HCT116 (cell line): ENCODE measurements around the gene LRRC56. TPM values are rescaled to one million over a fixed set of nuclear protein-coding genes. Genes with fewer than 3 reads are reported as not detected.

ENCODE experiments used
- ATAC-seq: fragments of 200-7000 bp; cut with Tn5 transposase; 2 replicates; pipeline ENCODE4 v1.9.1; 2020; ENCODE audit warnings: mild to moderate bottlenecking, moderate library complexity
- BruUV-seq: library from RNA; stranded (reverse); fragments of 400-500 nt; replicated peaks from 2 replicates; lab custom pipeline; 2021; lab: Mats Ljungman, UMichigan
- CTCF ChIA-PET: fragments of 300-600 bp; sonication (Branson Sonifier 250); formaldehyde crosslinking; loops from one replicate; lab custom pipeline; 2021; ENCODE audit warnings: antibody characterized with exemption; lab: Charles Lee
- POLR2A ChIA-PET: fragments of 300-600, 350-600 bp; sonication (Branson Sonifier 250); formaldehyde crosslinking; loops from one replicate; lab custom pipeline; 2021; ENCODE audit warnings: antibody characterized with exemption; lab: Charles Lee
- RAD21 ChIA-PET, 2 experiments: fragments of 300-600 bp; sonication (Branson Sonifier 250); formaldehyde crosslinking; loops; one replicate each; lab custom pipeline; 2023; ENCODE audit warnings: low total read pairs in 2 of 2; ENCODE audit not compliant: uncharacterized antibody in 2 of 2, unreplicated experiment in 2 of 2, low non-redundant PET in 1 of 2; lab: Charles Lee
- DNase-seq: peaks from one replicate; pipeline ENCODE4 v3.0.0-alpha.2; 2010; ENCODE audit warnings: low read depth, low spot score
- H2AFZ ChIP-seq: fragments of 200-600 bp; shearing (Covaris generic), sonication (generic); 2 replicates; pipeline ENCODE4 v1.6.1; 2017; ENCODE audit warnings: low read depth, mixed run types, mixed read lengths, antibody characterized with exemption, low read length; ENCODE audit not compliant: poor library complexity, severe bottlenecking
- H3K27ac ChIP-seq: 2 replicates; pipeline ENCODE4 v1.5.1; 2012; ENCODE audit warnings: low read depth, low read length
- H3K27me3 ChIP-seq: fragments of 200-600 bp; sonication (generic); 2 replicates; pipeline ENCODE4 v1.6.1; 2016; ENCODE audit warnings: mixed run types, low read length, mixed read lengths; ENCODE audit not compliant: insufficient read depth
- H3K36me3 ChIP-seq, 2 experiments: fragments of 200-500 bp in 1 of 2; fragments of 200-600 bp in 1 of 2; sonication (Bioruptor generic) in 1 of 2; sonication (generic) in 1 of 2; 2 replicates each; pipeline versions ENCODE4 v1.5.1 to v1.6.1; 2014 to 2016; ENCODE audit warnings: low read length in 2 of 2, inconsistent platforms in 1 of 2, mixed read lengths in 1 of 2, mixed run types in 1 of 2; ENCODE audit not compliant: insufficient read depth in 2 of 2, control insufficient read depth in 1 of 2
- H3K4me1 ChIP-seq, 2 experiments: fragments of 200-600 bp in 1 of 2; sonication (generic) in 1 of 2; 2 replicates each; pipeline versions ENCODE4 v1.5.1 to v1.6.1; 2012 to 2017; ENCODE audit warnings: low read length in 2 of 2, inconsistent platforms in 1 of 2, mild to moderate bottlenecking in 1 of 2, mixed read lengths in 1 of 2, mixed run types in 1 of 2, moderate library complexity in 1 of 2; ENCODE audit not compliant: insufficient read depth in 2 of 2, control insufficient read depth in 1 of 2
- H3K4me2 ChIP-seq: fragments of 200-600 bp; sonication (generic); 2 replicates; pipeline ENCODE4 v1.6.1; 2017; ENCODE audit warnings: mixed run types, low read length, mixed read lengths
- H3K4me3 ChIP-seq, 2 experiments: fragments of 200-600 bp in 1 of 2; sonication (generic) in 1 of 2; replicated peaks in 1 of 2; 2 replicates each; pipeline ENCODE4 v1.5.1; 2011 to 2016; ENCODE audit warnings: low read length in 2 of 2, control low read depth in 1 of 2, low read depth in 1 of 2, mild to moderate bottlenecking in 1 of 2, mixed read lengths in 1 of 2, mixed run types in 1 of 2
- H3K79me2 ChIP-seq: fragments of 200-600 bp; sonication (generic); 2 replicates; pipeline ENCODE4 v1.6.1; 2017; ENCODE audit warnings: mild to moderate bottlenecking, mixed run types, low read length, moderate library complexity, mixed read lengths; ENCODE audit not compliant: insufficient read depth
- H3K9ac ChIP-seq: fragments of 200-600 bp; sonication (generic); 2 replicates; pipeline ENCODE4 v1.6.1; 2016; ENCODE audit warnings: low read length, mixed read lengths
- H3K9me2 ChIP-seq: fragments of 200-600 bp; sonication (generic), shearing (Covaris generic); 2 replicates; pipeline ENCODE4 v1.6.1; 2017; ENCODE audit warnings: mixed run types, mild to moderate bottlenecking, moderate library complexity; ENCODE audit not compliant: insufficient read depth
- H3K9me3 ChIP-seq, 2 experiments: fragments of 200-500 bp in 1 of 2; fragments of 200-600 bp in 1 of 2; sonication (Bioruptor generic) in 1 of 2; sonication (generic) in 1 of 2; 2 replicates each; pipeline ENCODE4 v1.6.1; 2014 to 2017; ENCODE audit warnings: low read length in 2 of 2, mixed read lengths in 2 of 2, inconsistent platforms in 1 of 2, low read depth in 1 of 2, mild to moderate bottlenecking in 1 of 2, mixed run types in 1 of 2, moderate library complexity in 1 of 2; ENCODE audit not compliant: control insufficient read depth in 1 of 2, insufficient read depth in 1 of 2
- H4K20me1 ChIP-seq: fragments of 200-600 bp; sonication (generic), shearing (Covaris generic); 2 replicates; pipeline ENCODE4 v1.6.1; 2017; ENCODE audit warnings: mixed run types, mild to moderate bottlenecking, moderate library complexity; ENCODE audit not compliant: insufficient read depth
- ELF1 ChIP-seq: IDR thresholded peaks from 2 replicates; pipeline ENCODE4 v1.6.1; 2012; ENCODE audit warnings: low read depth, borderline replicate concordance
- POLR2A ChIP-seq: IDR thresholded peaks from 2 replicates; pipeline ENCODE4 v1.7.0; 2011; ENCODE audit warnings: borderline replicate concordance; ENCODE audit not compliant: insufficient read depth, insufficient read length; ENCODE audit errors: extremely low read depth
- SIN3A ChIP-seq: IDR thresholded peaks from 2 replicates; pipeline ENCODE4 v1.6.1; 2012; ENCODE audit warnings: low read depth
- intact Hi-C: fragments of 100-400 bp; cut with micrococcal nuclease; formaldehyde crosslinking; loops from 2 replicates; pipeline ENCODE4 v1.10.0; 2022
- total RNA-seq: library from RNA; stranded (reverse); gene quantifications from one replicate; pipeline ENCODE4 v1.2.1, GENCODE V29; 2021; ENCODE audit not compliant: unreplicated experiment
- TF ChIP-seq, protein P1 (sequence below): IDR thresholded peaks from 2 replicates; pipeline ENCODE4 v1.6.1; 2011; ENCODE audit warnings: mild to moderate bottlenecking, low read length, moderate library complexity; ENCODE audit not compliant: insufficient replicate concordance; ENCODE audit errors: extremely low read depth
- TF ChIP-seq, protein P2 (sequence below), 3 experiments: fragments of 200-600 bp in 1 of 3; sonication (generic) in 1 of 3; IDR thresholded peaks in 2 of 3; conservative IDR thresholded peaks in 1 of 3; 2 replicates each; pipeline ENCODE4 v1.5.1; 2012 to 2017; ENCODE audit warnings: low read depth in 2 of 3, low read length in 2 of 3, antibody characterized with exemption in 1 of 3, borderline replicate concordance in 1 of 3, control low read depth in 1 of 3, mild to moderate bottlenecking in 1 of 3, mixed read lengths in 1 of 3, mixed run types in 1 of 3, moderate library complexity in 1 of 3; ENCODE audit not compliant: insufficient read depth in 1 of 3
- TF ChIP-seq, protein P3 (sequence below): IDR thresholded peaks from 2 replicates; pipeline ENCODE4 v1.6.1; 2012

LRRC56 gene
- total RNA-seq, 1 experiment from 2014 or later, result 9.1 TPM

DNA sequence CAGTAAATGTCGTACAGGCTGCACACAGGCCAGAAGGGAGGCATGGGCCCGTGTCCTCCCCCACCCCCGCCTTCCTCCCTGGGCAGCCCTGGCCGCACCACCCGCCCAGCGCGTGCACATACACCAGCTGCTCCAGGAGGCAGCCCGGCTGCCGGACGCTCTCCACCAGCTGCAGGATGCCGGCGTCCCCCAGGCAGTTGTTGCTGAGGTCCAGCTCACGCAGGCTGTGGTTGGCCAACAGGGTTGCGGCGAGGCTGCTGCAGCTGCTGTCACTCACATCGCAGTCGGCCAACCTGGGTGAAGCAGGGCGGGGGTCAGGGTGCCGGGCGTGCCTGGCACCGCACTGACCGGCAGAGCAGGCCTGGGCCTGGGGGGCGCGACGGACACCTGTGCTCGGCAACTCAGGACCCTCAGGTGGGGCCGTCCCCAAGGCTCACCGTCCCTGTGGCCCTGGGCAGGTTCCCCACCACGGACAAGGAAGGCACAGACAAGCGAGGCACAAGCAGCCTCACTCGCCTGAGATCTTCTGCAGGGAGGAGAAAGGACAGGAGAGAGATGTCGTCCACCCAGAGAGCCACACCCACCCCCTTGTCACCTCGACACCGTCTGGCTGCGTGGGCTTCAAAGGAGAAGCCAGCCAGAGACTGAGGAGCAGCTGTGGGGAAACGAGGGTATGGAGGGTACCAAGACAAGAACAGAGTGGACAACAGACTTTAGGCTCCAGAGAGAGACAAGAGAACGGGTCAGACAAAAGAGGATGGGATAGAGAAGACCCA is 42.4 kb upstream of the LRRC56 start:
- no peaks in the 10 kb centered on the region for H3K9me2 ChIP-seq
- H3K4me2 ChIP-seq, result no peak overlapping the region
- TF ChIP-seq SIN3A (no peak), ELF1 (no peak), POLR2A (no peak)
- TF ChIP-seq, protein P1, sequence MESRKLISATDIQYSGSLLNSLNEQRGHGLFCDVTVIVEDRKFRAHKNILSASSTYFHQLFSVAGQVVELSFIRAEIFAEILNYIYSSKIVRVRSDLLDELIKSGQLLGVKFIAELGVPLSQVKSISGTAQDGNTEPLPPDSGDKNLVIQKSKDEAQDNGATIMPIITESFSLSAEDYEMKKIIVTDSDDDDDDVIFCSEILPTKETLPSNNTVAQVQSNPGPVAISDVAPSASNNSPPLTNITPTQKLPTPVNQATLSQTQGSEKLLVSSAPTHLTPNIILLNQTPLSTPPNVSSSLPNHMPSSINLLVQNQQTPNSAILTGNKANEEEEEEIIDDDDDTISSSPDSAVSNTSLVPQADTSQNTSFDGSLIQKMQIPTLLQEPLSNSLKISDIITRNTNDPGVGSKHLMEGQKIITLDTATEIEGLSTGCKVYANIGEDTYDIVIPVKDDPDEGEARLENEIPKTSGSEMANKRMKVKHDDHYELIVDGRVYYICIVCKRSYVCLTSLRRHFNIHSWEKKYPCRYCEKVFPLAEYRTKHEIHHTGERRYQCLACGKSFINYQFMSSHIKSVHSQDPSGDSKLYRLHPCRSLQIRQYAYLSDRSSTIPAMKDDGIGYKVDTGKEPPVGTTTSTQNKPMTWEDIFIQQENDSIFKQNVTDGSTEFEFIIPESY, result no peak
- TF ChIP-seq, protein P2, sequence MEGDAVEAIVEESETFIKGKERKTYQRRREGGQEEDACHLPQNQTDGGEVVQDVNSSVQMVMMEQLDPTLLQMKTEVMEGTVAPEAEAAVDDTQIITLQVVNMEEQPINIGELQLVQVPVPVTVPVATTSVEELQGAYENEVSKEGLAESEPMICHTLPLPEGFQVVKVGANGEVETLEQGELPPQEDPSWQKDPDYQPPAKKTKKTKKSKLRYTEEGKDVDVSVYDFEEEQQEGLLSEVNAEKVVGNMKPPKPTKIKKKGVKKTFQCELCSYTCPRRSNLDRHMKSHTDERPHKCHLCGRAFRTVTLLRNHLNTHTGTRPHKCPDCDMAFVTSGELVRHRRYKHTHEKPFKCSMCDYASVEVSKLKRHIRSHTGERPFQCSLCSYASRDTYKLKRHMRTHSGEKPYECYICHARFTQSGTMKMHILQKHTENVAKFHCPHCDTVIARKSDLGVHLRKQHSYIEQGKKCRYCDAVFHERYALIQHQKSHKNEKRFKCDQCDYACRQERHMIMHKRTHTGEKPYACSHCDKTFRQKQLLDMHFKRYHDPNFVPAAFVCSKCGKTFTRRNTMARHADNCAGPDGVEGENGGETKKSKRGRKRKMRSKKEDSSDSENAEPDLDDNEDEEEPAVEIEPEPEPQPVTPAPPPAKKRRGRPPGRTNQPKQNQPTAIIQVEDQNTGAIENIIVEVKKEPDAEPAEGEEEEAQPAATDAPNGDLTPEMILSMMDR (IDR thresholded peaks at IDR 0.05 in 2 of 3, conservative IDR thresholded peaks at IDR 0.05 in 1 of 3; ENCODE audit: borderline replicate concordance in 1 of 3, insufficient read depth in 1 of 3, low read depth in 2 of 3, low read length in 2 of 3), result no peak
- TF ChIP-seq, protein P3, sequence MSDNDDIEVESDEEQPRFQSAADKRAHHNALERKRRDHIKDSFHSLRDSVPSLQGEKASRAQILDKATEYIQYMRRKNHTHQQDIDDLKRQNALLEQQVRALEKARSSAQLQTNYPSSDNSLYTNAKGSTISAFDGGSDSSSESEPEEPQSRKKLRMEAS, result no peak
- ChIA-PET CTCF (no interaction called here), RAD21 (no interaction called here), POLR2A (no interaction called here)
- H2AFZ ChIP-seq, result no peak overlapping the region
- no TSS peak for BruUV-seq
- no peaks in the 10 kb centered on the region for H3K4me1 ChIP-seq
- no peaks in the 10 kb centered on the region for H3K79me2 ChIP-seq
- no peaks in the 10 kb centered on the region for H3K27me3 ChIP-seq
- peaks cover 13 to 26% of the 10 kb centered on the region in 2 experiments for H3K36me3 ChIP-seq
- no peaks in the 10 kb centered on the region for H3K9me3 ChIP-seq
- H3K9ac ChIP-seq, result no peak overlapping the region
- no peak overlapping the region; the same call in 1 of the 2 replicates for H3K27ac ChIP-seq
- ATAC-seq (peak; percentile 21), DNase-seq (no peak)
- no peak overlapping the region for H3K4me3 ChIP-seq
- no peaks in the 10 kb centered on the region for H4K20me1 ChIP-seq
- intact Hi-C loops, result no loop called here
